Activated naive CD8-positive, alpha-beta T cell treated with anti-CD3 and anti-CD28 coated beads, Interleukin-2, amount 50 U/mL, for 24 hours (primary cell): ENCODE measurements around the gene GOLGA6C.
"Not testable (repeated sequence)": the region's sequence is repeated elsewhere in the genome, so short reads cannot be mapped to it uniquely, and the experiment has no call there.

Experiments
- ATAC-seq: fragments of 150-1000 bp; cut with Tn5 transposase; one replicate; pipeline ENCODE4 v1.10.0; 2021
- DNase-seq: peaks from one replicate; pipeline ENCODE4 v3.0.0; 2021
- H3K27ac Mint-ChIP-seq: one replicate; pipeline ENCODE4 v1.8.0; 2021; ENCODE audit warnings: mild to moderate bottlenecking, mixed read lengths
- H3K27me3 Mint-ChIP-seq: one replicate; pipeline ENCODE4 v1.8.0; 2021; ENCODE audit warnings: mixed read lengths
- H3K36me3 Mint-ChIP-seq: one replicate; pipeline ENCODE4 v1.8.0; 2021; ENCODE audit warnings: low read depth, mixed read lengths
- H3K4me1 Mint-ChIP-seq: one replicate; pipeline ENCODE4 v1.8.0; 2021; ENCODE audit warnings: mixed read lengths
- H3K4me3 Mint-ChIP-seq: one replicate; pipeline ENCODE4 v1.8.0; 2021; ENCODE audit warnings: mild to moderate bottlenecking, moderate library complexity, mixed read lengths
- H3K9me3 Mint-ChIP-seq: one replicate; pipeline ENCODE4 v1.8.0; 2021; ENCODE audit warnings: mixed read lengths

Gene GOLGA6C, protein sequence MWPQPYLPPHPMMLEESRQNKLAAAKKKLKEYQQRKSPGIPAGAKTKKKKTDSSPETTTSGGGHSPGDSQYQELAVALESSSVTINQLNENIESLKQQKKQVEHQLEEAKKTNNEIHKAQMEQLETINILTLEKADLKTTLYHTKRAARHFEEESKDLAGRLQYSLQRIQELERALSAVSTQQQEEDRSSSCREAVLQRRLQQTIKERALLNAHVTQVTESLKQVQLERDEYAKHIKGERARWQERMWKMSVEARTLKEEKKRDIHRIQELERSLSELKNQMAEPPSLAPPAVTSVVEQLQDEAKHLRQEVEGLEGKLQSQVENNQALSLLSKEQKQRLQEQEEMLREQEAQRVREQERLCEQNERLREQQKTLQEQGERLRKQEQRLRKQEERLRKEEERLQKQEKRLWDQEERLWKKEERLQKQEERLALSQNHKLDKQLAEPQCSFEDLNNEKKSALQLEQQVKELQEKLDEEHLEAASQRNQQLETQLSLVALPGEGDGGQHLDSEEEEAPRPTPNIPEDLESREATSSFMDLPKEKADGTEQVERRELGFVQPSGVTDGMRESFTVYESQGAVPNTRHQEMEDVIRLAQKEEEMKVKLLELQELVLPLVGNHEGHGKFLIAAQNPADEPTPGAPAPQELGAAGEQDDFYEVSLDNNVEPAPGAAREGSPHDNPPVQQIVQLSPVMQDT

GRCh38 chr15:75258034-75258433 is at the start of gene GOLGA6C:
TSS of gene GOLGA6C (plus strand) at chr15:75258334. CDS start at chr15:75258599, 265 bp downstream.
- H3K4me3 Mint-ChIP-seq, ATAC-seq, H3K36me3 Mint-ChIP-seq, DNase-seq, H3K9me3 Mint-ChIP-seq, H3K27me3 Mint-ChIP-seq, H3K27ac Mint-ChIP-seq, H3K4me1 Mint-ChIP-seq: not testable (repeated sequence)

- peaks cover 26% of the 10 kb centered on the region for H3K4me1 Mint-ChIP-seq
- ATAC-seq = no peak
- peaks cover 23% of the 10 kb centered on the region for H3K36me3 Mint-ChIP-seq
- no peaks in the 10 kb centered on the region for H3K27me3 Mint-ChIP-seq
- no peak overlapping the region for H3K4me3 Mint-ChIP-seq
- no peaks in the 10 kb centered on the region for H3K9me3 Mint-ChIP-seq
- H3K27ac Mint-ChIP-seq = no peak overlapping the region
- no peak for DNase-seq
Measured at GRCh38 chr15:75208501-75209288, 49.4 kb upstream of the GOLGA6C start.

- no peak for ATAC-seq
- peaks cover 21% of the 10 kb centered on the region for H3K4me1 Mint-ChIP-seq
- H3K9me3 Mint-ChIP-seq = no peaks in the 10 kb centered on the region
- no peak overlapping the region for H3K27ac Mint-ChIP-seq
- no peak for DNase-seq
- peaks cover 23% of the 10 kb centered on the region for H3K36me3 Mint-ChIP-seq
- H3K4me3 Mint-ChIP-seq = no peak overlapping the region
- H3K27me3 Mint-ChIP-seq = no peaks in the 10 kb centered on the region
Measured at GRCh38 chr15:75209289-75209676, 48.9 kb upstream of the GOLGA6C start.

DNA sequence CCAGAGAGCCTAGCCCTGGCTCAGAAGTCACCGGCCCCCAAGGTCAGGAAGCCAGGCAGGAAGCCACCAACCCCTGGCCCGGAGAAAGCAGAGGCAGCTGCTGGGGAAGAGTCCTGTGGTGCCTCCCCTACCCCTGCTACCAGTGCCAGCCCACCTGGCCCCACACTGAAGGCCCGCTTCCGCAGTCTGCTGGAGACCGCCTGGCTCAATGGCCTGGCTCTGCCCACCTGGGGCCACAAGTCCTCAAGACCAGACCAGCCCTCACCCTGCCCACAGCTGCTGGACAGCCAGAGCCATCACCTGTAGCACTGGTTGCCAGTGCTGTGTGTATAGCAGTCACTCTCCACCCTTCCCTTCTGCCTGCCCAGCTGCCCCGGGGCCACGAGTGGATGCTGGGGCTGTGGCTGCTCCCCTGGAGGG is 47.3 kb upstream of the GOLGA6C start:
- peaks cover 11% of the 10 kb centered on the region for H3K4me1 Mint-ChIP-seq
- no peak for DNase-seq
- H3K27me3 Mint-ChIP-seq = no peaks in the 10 kb centered on the region
- peaks cover 18% of the 10 kb centered on the region for H3K36me3 Mint-ChIP-seq
- H3K27ac Mint-ChIP-seq = no peak overlapping the region
- ATAC-seq = no peak
- H3K4me3 Mint-ChIP-seq = no peak overlapping the region
- no peaks in the 10 kb centered on the region for H3K9me3 Mint-ChIP-seq

GRCh38 chr15:75211436-75212199 is 46.5 kb upstream of the GOLGA6C start:
- Mint-ChIP-seq H3K27ac (no peak overlapping the region), H3K27me3 (no peaks in the 10 kb centered on the region), H3K36me3 (peaks cover 18% of the 10 kb centered on the region), H3K4me3 (no peak overlapping the region), H3K9me3 (no peaks in the 10 kb centered on the region), H3K4me1 (peaks cover 11% of the 10 kb centered on the region)
- DNase-seq (no peak), ATAC-seq (no peak)

- Mint-ChIP-seq H3K4me3 (no peak overlapping the region), H3K9me3 (no peaks in the 10 kb centered on the region), H3K27ac (no peak overlapping the region), H3K4me1 (peaks cover 11% of the 10 kb centered on the region), H3K27me3 (no peaks in the 10 kb centered on the region), H3K36me3 (peaks cover 15% of the 10 kb centered on the region)
- DNase-seq = no peak
- ATAC-seq = no peak
Measured at GRCh38 chr15:75212200-75212858, 45.8 kb upstream of the GOLGA6C start.

GRCh38 chr15:75213212-75213767 is 44.8 kb upstream of the GOLGA6C start:
- H3K27ac Mint-ChIP-seq = no peak overlapping the region
- H3K36me3 Mint-ChIP-seq = peaks cover 13% of the 10 kb centered on the region
- no peak overlapping the region for H3K4me3 Mint-ChIP-seq

DNA sequence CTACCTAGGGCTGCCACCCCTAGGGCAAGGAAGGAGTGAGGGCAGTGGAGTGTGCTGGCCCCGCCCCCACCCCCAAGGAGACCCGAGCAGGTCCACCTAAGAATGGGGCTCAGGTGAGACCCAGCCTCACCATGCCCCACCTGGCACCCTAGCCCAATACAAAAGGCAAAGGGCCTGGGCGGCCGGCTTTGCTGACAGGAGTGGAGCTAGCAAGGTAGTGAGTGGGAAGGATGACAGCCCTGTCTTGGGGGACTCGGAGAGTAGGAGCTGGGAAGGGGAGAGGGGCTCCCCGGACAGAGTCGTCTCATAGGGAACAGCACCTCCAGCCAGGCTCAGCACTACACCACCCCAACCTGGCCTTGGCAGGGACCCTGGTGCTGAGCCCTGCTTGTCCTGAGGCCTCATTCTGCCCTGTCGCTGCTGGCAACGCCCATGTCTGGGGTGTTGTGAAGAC is 44.3 kb upstream of the GOLGA6C start:
- Mint-ChIP-seq H3K4me3 (no peak overlapping the region), H3K4me1 (peaks cover 9% of the 10 kb centered on the region), H3K27me3 (no peaks in the 10 kb centered on the region), H3K27ac (no peak overlapping the region), H3K36me3 (peaks cover 13% of the 10 kb centered on the region), H3K9me3 (no peaks in the 10 kb centered on the region)
- DNase-seq = no peak
- ATAC-seq = no peak

More at GRCh38 chr15:75213212-75213767, 44.8 kb upstream of the GOLGA6C start:
- H3K4me1 Mint-ChIP-seq = peaks cover 11% of the 10 kb centered on the region
- no peaks in the 10 kb centered on the region for H3K27me3 Mint-ChIP-seq
- DNase-seq (no peak), ATAC-seq (no peak)
- no peaks in the 10 kb centered on the region for H3K9me3 Mint-ChIP-seq

DNA sequence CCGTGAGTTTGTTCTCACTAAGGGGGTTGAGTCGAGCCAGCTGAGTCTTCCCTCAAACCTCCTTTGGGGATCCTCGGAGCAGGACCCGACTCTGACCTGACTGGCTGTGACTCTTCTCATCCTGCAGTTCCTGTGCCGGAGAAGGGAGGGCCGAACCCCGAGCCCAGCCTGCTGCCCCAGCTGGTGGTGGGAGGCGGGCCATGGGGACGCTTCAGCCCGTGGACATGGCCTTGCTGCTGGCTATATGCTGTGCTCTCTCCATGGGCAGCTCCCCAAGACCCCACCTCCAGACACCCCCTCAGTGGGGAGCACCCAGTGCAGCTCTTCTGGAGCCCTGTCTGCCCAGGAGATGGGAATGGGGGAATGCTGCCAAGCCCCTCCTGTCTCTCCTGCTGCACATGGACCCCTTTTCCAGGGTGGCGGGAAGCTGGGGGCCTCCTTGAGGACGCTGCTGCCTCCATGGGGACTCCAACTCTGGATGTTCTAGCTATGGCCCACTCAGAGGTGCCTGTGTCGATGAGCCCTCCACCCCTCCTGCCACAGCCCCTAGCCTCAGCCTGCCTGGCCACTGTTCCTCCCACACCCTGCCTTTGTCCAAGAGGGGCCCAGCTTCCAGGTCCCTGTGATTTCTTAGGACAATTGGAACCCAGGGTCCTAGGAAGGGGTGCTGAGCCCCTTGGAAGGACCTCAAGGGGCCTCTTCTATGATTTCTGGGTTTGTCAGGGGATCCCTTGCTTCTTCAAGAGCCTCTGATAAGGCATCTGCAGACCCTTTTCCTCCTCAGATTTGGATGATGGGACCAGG is 43.6 kb upstream of the GOLGA6C start:
- H3K36me3 Mint-ChIP-seq = peaks cover 9% of the 10 kb centered on the region
- H3K9me3 Mint-ChIP-seq = no peaks in the 10 kb centered on the region
- peaks cover 2% of the 10 kb centered on the region for H3K4me1 Mint-ChIP-seq
- no peak overlapping the region for H3K27ac Mint-ChIP-seq
- ATAC-seq (no peak), DNase-seq (no peak)
- no peaks in the 10 kb centered on the region for H3K27me3 Mint-ChIP-seq
- no peak overlapping the region for H3K4me3 Mint-ChIP-seq

GRCh38 chr15:75215107-75216004 is 42.8 kb upstream of the GOLGA6C start:
- H3K36me3 Mint-ChIP-seq = peaks cover 4% of the 10 kb centered on the region
- H3K4me3 Mint-ChIP-seq = no peak overlapping the region

DNA sequence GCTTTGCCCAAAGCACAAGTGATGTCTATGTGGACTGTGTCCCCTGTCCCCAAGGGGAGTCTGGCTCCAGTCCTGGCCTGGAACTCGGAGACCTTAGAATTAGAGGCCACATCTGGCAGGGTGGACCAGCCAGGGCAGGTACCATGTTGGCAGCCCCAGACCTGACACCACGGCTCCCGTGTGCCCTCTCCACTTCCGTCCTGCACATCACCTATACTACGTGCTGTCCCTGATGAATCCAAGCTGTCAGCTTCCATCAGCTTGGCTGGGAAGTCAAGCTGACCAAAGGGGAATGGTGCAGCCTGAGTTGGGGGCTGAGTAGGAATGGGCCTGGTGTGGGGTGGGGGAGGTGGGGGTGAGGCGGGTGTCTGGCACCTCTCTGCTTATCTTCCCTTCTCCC is 41.1 kb upstream of the GOLGA6C start:
- Mint-ChIP-seq H3K9me3 (no peaks in the 10 kb centered on the region), H3K4me3 (no peak overlapping the region), H3K4me1 (no peaks in the 10 kb centered on the region), H3K27me3 (no peaks in the 10 kb centered on the region), H3K27ac (no peak overlapping the region), H3K36me3 (no peaks in the 10 kb centered on the region)
- DNase-seq = no peak
- no peak for ATAC-seq

More at GRCh38 chr15:75215107-75216004, 42.8 kb upstream of the GOLGA6C start:
- ATAC-seq (peak; percentile 13), DNase-seq (no peak)
- H3K27ac Mint-ChIP-seq = no peak overlapping the region
- no peaks in the 10 kb centered on the region for H3K9me3 Mint-ChIP-seq
- no peaks in the 10 kb centered on the region for H3K27me3 Mint-ChIP-seq
- no peaks in the 10 kb centered on the region for H3K4me1 Mint-ChIP-seq

GRCh38 chr15:75217574-75217973 is 40.6 kb upstream of the GOLGA6C start:
- not testable (repeated sequence) for H3K27me3 Mint-ChIP-seq, ATAC-seq, H3K9me3 Mint-ChIP-seq, H3K4me1 Mint-ChIP-seq, H3K27ac Mint-ChIP-seq, H3K36me3 Mint-ChIP-seq, H3K4me3 Mint-ChIP-seq, DNase-seq
